Measurements from ENCODE around the gene C21orf58.

The C21orf58 gene

DNA sequence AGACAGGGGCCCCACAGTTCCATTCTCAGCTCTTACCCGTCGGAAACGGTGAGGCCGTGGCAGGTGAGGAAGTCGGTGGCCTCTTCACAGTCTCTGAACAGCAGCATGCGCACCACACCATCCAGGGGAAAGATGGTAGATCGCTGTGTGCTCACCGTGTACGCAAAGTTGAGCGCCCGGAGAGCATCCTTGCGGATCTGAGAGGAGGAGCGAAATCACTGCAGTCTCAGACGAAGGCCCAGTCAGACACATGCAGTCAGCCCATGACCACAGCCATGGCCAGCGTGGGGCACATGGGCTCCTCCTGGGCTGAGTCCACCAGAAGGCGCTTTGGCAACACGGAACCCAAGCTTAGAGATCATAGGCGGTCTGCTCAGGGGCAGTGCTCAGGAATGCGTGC, 56.7 kb downstream of the C21orf58 start:
- DNase-seq (ENCODE audit: low spot score) = no peak
- TF ChIP-seq, protein P1, sequence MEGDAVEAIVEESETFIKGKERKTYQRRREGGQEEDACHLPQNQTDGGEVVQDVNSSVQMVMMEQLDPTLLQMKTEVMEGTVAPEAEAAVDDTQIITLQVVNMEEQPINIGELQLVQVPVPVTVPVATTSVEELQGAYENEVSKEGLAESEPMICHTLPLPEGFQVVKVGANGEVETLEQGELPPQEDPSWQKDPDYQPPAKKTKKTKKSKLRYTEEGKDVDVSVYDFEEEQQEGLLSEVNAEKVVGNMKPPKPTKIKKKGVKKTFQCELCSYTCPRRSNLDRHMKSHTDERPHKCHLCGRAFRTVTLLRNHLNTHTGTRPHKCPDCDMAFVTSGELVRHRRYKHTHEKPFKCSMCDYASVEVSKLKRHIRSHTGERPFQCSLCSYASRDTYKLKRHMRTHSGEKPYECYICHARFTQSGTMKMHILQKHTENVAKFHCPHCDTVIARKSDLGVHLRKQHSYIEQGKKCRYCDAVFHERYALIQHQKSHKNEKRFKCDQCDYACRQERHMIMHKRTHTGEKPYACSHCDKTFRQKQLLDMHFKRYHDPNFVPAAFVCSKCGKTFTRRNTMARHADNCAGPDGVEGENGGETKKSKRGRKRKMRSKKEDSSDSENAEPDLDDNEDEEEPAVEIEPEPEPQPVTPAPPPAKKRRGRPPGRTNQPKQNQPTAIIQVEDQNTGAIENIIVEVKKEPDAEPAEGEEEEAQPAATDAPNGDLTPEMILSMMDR (IDR thresholded peaks at IDR 0.05; ENCODE audit: extremely low read depth, insufficient read depth, missing control alignments) = no peak
- in situ Hi-C loops (cut with MboI; ENCODE audit: low pct_unique_long_range_greater_than_20kb, low sequenced_read_pairs, unreplicated experiment) = no loop called here

DNA sequence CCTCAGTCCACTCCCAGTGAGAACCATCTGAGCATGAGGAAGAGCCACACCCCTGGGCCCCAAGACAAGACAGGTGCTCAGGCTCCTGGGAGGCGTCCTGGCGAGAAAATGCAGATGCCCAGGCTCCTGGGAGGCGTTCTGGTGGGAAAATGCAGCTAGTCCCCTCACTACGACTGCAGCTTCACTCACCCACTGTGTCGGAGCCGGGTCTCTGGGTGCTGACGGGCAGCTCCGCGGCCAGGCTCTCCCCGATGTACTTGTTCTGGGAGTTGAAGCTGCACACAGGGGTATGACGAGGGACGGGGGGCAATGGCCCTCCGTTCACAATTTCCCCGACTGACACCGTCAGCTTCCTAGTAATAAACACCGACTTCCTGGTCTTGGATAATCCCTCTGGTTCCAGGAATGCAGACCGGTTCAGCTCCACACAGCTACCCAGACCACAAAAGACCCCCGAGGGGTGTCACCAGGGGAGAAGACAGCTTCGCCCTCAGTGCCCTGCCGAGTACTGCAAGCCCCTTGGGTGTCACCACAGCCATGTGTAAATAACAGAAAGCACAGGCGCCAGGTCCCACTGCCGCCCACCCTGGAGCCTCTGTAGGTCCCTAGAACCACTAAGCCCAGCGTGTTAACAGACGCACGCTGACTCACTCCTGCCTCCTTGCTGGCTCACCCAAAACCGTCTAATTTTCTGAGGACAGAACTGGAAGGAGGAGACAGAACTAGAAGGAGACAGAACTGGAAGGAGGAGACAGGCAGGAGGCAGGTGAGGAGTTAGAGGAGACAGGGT, 57.7 kb downstream of the C21orf58 start:
- DNase-seq (ENCODE audit: low spot score) = no peak
- TF ChIP-seq, protein P1 (IDR thresholded peaks at IDR 0.05; ENCODE audit: extremely low read depth, insufficient read depth, missing control alignments) = no peak
- in situ Hi-C loops (cut with MboI; ENCODE audit: low pct_unique_long_range_greater_than_20kb, low sequenced_read_pairs, unreplicated experiment) = no loop called here

DNA sequence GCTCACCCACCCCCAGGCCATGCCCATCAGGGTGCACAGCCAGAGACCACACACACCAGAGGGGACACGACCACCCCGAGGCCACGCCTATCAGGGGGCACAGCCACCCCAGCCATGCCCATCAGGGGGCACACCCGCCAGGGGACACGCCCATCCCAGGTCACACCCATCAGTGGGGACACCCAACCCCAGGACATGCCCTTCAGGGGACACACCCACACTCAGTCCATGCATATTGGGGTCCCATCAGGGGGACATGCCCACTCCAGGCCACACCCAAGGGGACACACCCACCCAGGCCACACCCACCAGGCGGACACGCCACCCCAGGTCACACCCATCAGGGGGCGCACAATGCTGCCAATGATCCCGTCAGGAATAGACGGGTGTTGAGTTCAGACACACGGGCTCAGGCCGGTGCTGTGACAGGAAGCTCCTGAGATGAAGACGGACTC, 59.0 kb downstream of the C21orf58 start:
- no peak for DNase-seq (ENCODE audit: low spot score)
- in situ Hi-C loops (cut with MboI; ENCODE audit: low pct_unique_long_range_greater_than_20kb, low sequenced_read_pairs, unreplicated experiment) = no loop called here
- TF ChIP-seq, protein P1 (IDR thresholded peaks at IDR 0.05; ENCODE audit: extremely low read depth, insufficient read depth, missing control alignments) = no peak

DNA sequence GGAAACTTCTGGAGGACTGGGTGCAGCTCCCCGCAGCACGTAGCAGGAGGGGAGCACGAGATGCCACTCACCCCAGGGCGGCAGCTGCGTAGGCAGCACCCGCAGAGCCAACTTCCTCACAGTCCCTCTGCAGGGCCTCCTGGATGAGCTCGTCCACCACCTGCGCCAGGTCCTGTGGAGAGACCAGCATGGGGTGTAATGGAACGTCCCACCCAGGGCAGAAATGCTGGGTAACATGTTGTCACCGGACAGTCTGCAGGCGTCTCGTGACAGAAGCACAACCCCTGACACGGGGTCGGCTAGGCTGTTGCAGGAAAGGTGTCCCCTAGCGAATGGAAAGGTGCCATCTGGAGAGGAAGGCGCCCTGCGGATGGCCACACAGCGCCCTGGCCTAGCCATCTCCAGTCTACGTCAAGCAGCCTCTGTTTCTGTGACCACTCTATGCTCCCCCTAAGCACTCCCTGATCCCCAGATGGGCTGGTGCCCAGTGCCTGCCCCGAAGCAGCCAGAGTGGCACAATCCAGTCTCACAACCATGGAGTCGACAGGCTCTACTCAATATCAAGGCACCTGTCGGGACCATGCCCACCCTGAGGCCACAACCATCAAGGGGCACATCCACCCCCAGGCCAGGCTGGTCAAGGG, 59.5 kb downstream of the C21orf58 start:
- in situ Hi-C loops (cut with MboI; ENCODE audit: low pct_unique_long_range_greater_than_20kb, low sequenced_read_pairs, unreplicated experiment) = no loop called here
- TF ChIP-seq, protein P1 (IDR thresholded peaks at IDR 0.05; ENCODE audit: extremely low read depth, insufficient read depth, missing control alignments) = no peak
- DNase-seq (ENCODE audit: low spot score) = no peak

DNA sequence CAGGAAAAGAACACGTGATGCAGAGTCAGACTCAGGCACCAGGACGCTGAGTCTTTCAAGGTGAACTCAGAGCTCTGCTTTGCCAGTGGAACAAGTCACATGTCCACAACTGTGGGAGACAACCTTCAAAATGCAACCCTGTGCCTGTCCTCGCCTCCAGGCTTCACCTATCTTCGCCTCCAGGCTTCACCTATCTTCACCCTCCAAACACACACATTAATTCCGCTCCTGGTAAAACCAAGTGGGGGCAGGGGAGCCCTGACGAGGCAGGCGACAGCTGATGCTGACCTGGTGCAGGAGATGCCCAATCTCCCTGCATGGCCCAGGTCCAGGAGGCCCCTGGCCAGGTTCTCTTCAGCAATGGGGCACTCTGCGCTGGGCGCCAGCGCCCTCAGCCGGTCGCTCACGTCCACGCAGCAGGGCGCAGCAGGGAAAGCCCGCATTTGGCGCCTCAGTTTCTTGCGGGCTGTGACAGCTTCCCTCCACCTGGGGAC, 67.1 kb downstream of the C21orf58 start:
- DNase-seq (ENCODE audit: low spot score) = no peak
- in situ Hi-C loops (cut with MboI; ENCODE audit: low pct_unique_long_range_greater_than_20kb, low sequenced_read_pairs, unreplicated experiment) = no loop called here
- TF ChIP-seq, protein P1 (IDR thresholded peaks at IDR 0.05; ENCODE audit: extremely low read depth, insufficient read depth, missing control alignments) = no peak

DNA sequence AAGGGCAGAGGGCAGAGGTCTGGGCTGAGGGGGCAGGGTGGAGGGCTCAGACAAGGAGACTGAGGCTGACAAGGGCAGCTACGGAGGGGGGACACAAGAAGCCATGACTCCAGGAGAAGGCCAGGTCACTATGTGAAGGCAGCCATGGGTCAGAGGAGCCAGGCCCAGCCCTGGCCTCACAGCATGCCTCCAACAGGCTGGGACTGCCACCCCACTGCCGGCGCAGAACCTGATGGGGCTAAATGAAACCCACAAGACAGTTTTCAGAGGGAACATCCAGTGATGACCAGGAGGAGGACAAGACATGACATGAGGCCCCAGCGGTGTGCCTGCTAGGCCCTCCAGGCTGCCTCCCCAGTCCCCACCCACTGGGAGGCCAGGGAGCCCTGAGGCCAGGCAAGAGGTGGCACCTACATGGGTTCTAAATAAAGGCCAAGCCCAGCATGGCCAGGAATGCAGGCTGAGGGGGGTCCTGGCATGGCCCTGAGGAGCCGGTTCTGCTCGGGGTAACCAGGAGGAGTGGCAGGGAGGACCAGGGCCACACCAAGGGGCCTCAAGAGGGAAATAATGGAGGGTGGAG, 67.8 kb downstream of the C21orf58 start:
- in situ Hi-C loops (cut with MboI; ENCODE audit: low pct_unique_long_range_greater_than_20kb, low sequenced_read_pairs, unreplicated experiment) = no loop called here
- TF ChIP-seq, protein P1 (IDR thresholded peaks at IDR 0.05; ENCODE audit: extremely low read depth, insufficient read depth, missing control alignments) = no peak
- DNase-seq (ENCODE audit: low spot score) = no peak

All from GM13977 (cell line).